ENCODE measurements around the gene CASP9. TPM values are rescaled to one million over a fixed set of nuclear protein-coding genes. Genes with fewer than 3 reads are reported as not detected.

The CASP9 gene
- total and polyA plus RNA-seq, 10 of the 15 experiments (the other 5 are each of a cell fraction or from before 2014, with no cell fraction given), result 2.7 to 14.6 (median 7.6) TPM

- Histone ChIP-seq H3K36me3 (ENCODE audit: control insufficient read depth in 2 of 2, insufficient read depth in 2 of 2, low read length in 1 of 2) (peaks cover 0 to 6% of the 10 kb centered on the region in 2 experiments; a peak in 3 of 4 replicates), H2AFZ (ENCODE audit: control insufficient read depth, low read depth, low read length) (no peak overlapping the region), H3K4me2 (ENCODE audit: control insufficient read depth, insufficient read depth) (no peak overlapping the region), H3K4me3 (no peak overlapping the region), H3K27me3 (replicated peaks in 1 of 2; ENCODE audit: control insufficient read depth in 2 of 2, insufficient read depth in 2 of 2, low read length in 1 of 2) (no peaks in the 10 kb centered on the region), H3K27ac (ENCODE audit: control insufficient read depth, insufficient read depth) (peak overlapping the region; percentile 10; the same call in 1 of the 2 replicates), H3K79me2 (ENCODE audit: control insufficient read depth, insufficient read depth, low read length) (no peaks in the 10 kb centered on the region), H3K4me1 (ENCODE audit: control insufficient read depth, insufficient read depth, low read length) (peaks cover 8% of the 10 kb centered on the region), H3K9me3 (replicated peaks; ENCODE audit: control insufficient read depth, insufficient read depth, low read length) (no peaks in the 10 kb centered on the region), H4K20me1 (ENCODE audit: control insufficient read depth, insufficient read depth) (no peaks in the 10 kb centered on the region), H3K9ac (ENCODE audit: control insufficient read depth, insufficient read depth, low read length) (no peak overlapping the region)
- ChIA-PET SMC1A (ENCODE audit: uncharacterized antibody, unreplicated experiment) (interaction anchor here (0.5 to 2.4 kb wide), 10 partner anchors 10 to 305 kb away, joined by 3 to 14 read pairs (median 4); no protein-coding TSS in a partner anchor), CTCF (interaction anchor here (1.5 to 3.0 kb wide), 3 partner anchors 9 to 170 kb away, joined by 4 to 9 read pairs (median 5); partner anchors contain the start of gene DNAJC16), POLR2A (interaction anchor here (0.6 to 2.4 kb wide), 7 partner anchors 9 to 645 kb away, joined by 3 to 8 read pairs (median 6); partner anchors contain the start of gene DDI2), RAD21 (ENCODE audit: unreplicated experiment) (interaction anchor here (0.7 to 1.3 kb wide), 9 partner anchors 10 to 339 kb away, joined by 3 to 4 read pairs (median 3); partner anchors contain the start of gene DNAJC16)
- FAIRE-seq (no peak), DNase-seq (ENCODE audit: low read depth, low spot score) (no peak), ATAC-seq (no peak; the same call in 2 of the 3 replicates)
- TF ChIP-seq PBX3 (IDR thresholded peaks at IDR 0.05; ENCODE audit: insufficient replicate concordance, low read depth, low read length), result no peak
- TF ChIP-seq EED (IDR thresholded peaks at IDR 0.05; ENCODE audit: low read depth), result no peak
- TF ChIP-seq TBL1XR1 (IDR thresholded peaks at IDR 0.05; ENCODE audit: low read depth, low read length), result no peak
- TF ChIP-seq EGR1 (IDR thresholded peaks at IDR 0.05; ENCODE audit: borderline replicate concordance in 1 of 2, low read depth in 2 of 2, low read length in 2 of 2), result no peak
- TF ChIP-seq ZBTB4 (CRISPR knock-in tag; IDR thresholded peaks at IDR 0.05), result no peak
- TF ChIP-seq ZBTB11 (CRISPR knock-in tag; IDR thresholded peaks at IDR 0.05), result no peak
- no peak for TF ChIP-seq SIN3A (IDR thresholded peaks at IDR 0.05; ENCODE audit: low read depth, low read length)
- TF ChIP-seq NFXL1 (IDR thresholded peaks at IDR 0.05; ENCODE audit: borderline replicate concordance), result no peak
- BruUV-seq (replicated peaks), result no TSS peak
- intact Hi-C loops (cut with micrococcal nuclease; ENCODE audit: unreplicated experiment), result no loop called here
- in situ Hi-C loops (cut with MboI), result no loop called here
Observed at GRCh38 chr1:15571266-15571665, 47.3 kb upstream of the CASP9 start.

All from GM12878 (cell line).